ENCODE measurements around the gene WDR48.

DNA sequence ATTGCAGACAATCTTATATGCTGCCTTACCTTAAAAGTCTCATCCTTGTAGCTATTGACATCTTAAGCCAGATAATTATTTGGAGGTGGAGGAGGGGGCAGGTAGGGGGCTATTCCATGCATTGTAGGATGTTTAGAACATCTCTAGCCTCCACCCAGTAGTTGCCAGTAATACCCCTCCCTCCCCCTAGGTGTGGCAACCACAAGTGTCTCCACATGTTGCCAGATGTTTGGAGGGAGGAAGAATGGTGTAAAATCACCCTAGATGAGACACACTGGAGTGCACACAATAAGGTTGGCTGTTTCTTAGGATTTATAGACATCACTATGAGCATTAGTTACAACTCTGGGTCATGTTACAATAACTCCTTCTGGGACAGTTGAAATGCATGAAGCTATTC is 28.2 kb downstream of the WDR48 start:
- TF ChIP-seq, protein P1, sequence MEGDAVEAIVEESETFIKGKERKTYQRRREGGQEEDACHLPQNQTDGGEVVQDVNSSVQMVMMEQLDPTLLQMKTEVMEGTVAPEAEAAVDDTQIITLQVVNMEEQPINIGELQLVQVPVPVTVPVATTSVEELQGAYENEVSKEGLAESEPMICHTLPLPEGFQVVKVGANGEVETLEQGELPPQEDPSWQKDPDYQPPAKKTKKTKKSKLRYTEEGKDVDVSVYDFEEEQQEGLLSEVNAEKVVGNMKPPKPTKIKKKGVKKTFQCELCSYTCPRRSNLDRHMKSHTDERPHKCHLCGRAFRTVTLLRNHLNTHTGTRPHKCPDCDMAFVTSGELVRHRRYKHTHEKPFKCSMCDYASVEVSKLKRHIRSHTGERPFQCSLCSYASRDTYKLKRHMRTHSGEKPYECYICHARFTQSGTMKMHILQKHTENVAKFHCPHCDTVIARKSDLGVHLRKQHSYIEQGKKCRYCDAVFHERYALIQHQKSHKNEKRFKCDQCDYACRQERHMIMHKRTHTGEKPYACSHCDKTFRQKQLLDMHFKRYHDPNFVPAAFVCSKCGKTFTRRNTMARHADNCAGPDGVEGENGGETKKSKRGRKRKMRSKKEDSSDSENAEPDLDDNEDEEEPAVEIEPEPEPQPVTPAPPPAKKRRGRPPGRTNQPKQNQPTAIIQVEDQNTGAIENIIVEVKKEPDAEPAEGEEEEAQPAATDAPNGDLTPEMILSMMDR (IDR thresholded peaks at IDR 0.05) = no peak
- TF ChIP-seq POLR2A (IDR thresholded peaks at IDR 0.05) = no peak
